SK-N-SH treated with all-trans-retinoic acid at 6 μM for 48 hours (cell line): ENCODE data around the gene SPACDR.

Experiments used
- ARNTL ChIP-seq: fragments of 450-650 bp; formaldehyde crosslinking; IDR thresholded peaks from 2 replicates; pipeline ENCODE4 v1.5.0; 2020; ENCODE audit warnings: low read depth, mild to moderate bottlenecking, moderate library complexity, borderline replicate concordance
- ESRRG ChIP-seq: fragments of 250-450 bp; sonication (Bioruptor Pico); IDR thresholded peaks from 2 replicates; pipeline ENCODE4 v1.6.1; 2021; ENCODE audit warnings: mild to moderate bottlenecking
- OSR1 ChIP-seq: fragments of 250-450 bp; sonication (Bioruptor Pico); IDR thresholded peaks from 2 replicates; pipeline ENCODE4 v1.8.0; 2022; ENCODE audit warnings: moderate library complexity, mild to moderate bottlenecking, inconsistent platforms
- TOX ChIP-seq: fragments of 250-450 bp; sonication (Bioruptor Pico); IDR thresholded peaks from 2 replicates; pipeline ENCODE4 v1.8.0; 2021; ENCODE audit warnings: mild to moderate bottlenecking, moderate library complexity, borderline replicate concordance
- TSHZ2 ChIP-seq: fragments of 250-450 bp; sonication (Bioruptor Pico); IDR thresholded peaks from 2 replicates; pipeline ENCODE4 v1.5.0; 2020; ENCODE audit warnings: mild to moderate bottlenecking, moderate library complexity
- ZC3H10 ChIP-seq: fragments of 250-450 bp; sonication (Bioruptor Pico); IDR thresholded peaks from 2 replicates; pipeline ENCODE4 v1.5.1; 2021; ENCODE audit warnings: mild to moderate bottlenecking, moderate library complexity
- ZFP3 ChIP-seq: fragments of 250-450 bp; sonication (Bioruptor Pico); IDR thresholded peaks from 2 replicates; pipeline ENCODE4 v1.5.0; 2020; ENCODE audit warnings: mild to moderate bottlenecking, moderate library complexity
- ZNF565 ChIP-seq: fragments of 450-650 bp; formaldehyde crosslinking; conservative IDR thresholded peaks from 2 replicates; pipeline ENCODE4 v1.5.0; 2020; ENCODE audit warnings: low read depth, mild to moderate bottlenecking, moderate library complexity
- ZNF70 ChIP-seq: fragments of 450-650 bp; formaldehyde crosslinking; IDR thresholded peaks from 2 replicates; pipeline ENCODE4 v1.5.0; 2020; ENCODE audit warnings: mild to moderate bottlenecking, moderate library complexity

DNA sequence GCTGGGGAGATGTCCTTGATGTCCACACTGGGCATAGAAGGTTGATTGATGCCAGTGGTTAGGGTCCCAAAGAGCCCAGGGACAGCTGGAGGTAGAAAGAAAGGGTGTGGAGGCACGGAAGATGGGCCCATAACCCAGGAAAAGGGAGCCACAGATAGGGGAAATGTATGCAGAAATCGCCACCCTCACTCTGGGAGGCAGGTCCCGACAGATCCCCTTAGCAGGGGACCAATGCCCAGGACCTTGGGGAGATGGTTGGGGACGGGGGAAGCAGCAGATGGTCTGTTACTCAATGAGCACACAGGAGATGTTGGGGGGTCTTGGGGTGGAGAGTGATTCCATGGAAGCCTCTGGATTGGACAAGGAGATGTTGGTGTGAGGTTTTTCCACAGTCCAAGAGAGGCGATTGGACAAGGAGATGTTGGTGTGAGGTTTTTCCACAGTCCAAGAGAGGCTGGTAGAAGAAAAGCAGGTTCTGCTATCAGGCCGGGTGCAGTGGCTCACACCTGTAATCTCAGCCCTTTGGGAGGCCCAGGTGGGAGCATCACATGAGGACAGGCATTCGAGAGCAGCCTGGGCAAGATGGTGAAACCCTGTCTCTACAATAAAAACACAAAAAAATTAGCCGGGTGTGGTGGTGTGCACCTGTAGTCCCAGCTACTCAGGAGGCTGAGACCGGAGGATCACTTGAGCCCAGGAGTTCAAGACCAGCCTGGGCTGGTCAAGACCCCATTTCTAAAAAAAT lies 20.8 kb downstream of the SPACDR start:
- TF ChIP-seq ZNF565 (CRISPR knock-in tag) (no peak), ZC3H10 (CRISPR knock-in tag) (no peak), TSHZ2 (CRISPR knock-in tag) (no peak), TOX (CRISPR knock-in tag) (no peak), ZFP3 (CRISPR knock-in tag) (no peak), ARNTL (CRISPR knock-in tag) (no peak), ESRRG (CRISPR knock-in tag) (no peak), OSR1 (CRISPR knock-in tag) (no peak), ZNF70 (no peak)
